ENCODE results near the gene GRM7.

DNA sequence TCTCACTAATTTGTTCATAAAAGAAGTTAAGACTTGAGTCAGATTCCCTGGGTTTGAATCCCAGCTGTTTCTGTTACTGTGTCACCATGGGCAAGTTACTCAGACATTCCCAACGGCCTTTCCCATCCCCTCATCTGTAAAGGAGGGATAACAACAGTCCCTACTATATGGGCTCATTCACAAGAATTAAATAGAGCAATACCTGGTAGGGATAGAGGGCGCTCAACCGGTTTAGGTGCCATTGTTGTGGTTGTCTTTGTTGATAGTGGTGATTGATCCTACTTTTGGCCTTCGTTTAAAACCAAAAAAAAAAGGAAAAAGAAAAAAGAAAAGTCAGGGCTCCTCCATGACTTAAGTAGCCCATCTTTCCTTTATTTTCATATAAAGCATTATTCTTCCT is 563.1 kb downstream of the GRM7 start:
- no peak for TF ChIP-seq POLR2A (IDR thresholded peaks at IDR 0.05)
- no peak for TF ChIP-seq POLR2AphosphoS5 (IDR thresholded peaks at IDR 0.05)
- TF ChIP-seq, protein P1, sequence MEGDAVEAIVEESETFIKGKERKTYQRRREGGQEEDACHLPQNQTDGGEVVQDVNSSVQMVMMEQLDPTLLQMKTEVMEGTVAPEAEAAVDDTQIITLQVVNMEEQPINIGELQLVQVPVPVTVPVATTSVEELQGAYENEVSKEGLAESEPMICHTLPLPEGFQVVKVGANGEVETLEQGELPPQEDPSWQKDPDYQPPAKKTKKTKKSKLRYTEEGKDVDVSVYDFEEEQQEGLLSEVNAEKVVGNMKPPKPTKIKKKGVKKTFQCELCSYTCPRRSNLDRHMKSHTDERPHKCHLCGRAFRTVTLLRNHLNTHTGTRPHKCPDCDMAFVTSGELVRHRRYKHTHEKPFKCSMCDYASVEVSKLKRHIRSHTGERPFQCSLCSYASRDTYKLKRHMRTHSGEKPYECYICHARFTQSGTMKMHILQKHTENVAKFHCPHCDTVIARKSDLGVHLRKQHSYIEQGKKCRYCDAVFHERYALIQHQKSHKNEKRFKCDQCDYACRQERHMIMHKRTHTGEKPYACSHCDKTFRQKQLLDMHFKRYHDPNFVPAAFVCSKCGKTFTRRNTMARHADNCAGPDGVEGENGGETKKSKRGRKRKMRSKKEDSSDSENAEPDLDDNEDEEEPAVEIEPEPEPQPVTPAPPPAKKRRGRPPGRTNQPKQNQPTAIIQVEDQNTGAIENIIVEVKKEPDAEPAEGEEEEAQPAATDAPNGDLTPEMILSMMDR (IDR thresholded peaks at IDR 0.05): no peak
